GM06990 (cell line): ENCODE data around the gene PRKN.

Experiments used
- DNase-seq: peaks from one replicate; pipeline ENCODE4 v3.0.0-alpha.2; 2011; ENCODE audit not compliant: insufficient read length; ENCODE audit errors: extremely low read depth
- H3K27me3 ChIP-seq: replicated peaks from 2 replicates; pipeline ENCODE4 v1.6.0; 2011; ENCODE audit warnings: low read length; ENCODE audit not compliant: control insufficient read depth, insufficient read depth
- H3K36me3 ChIP-seq: 2 replicates; pipeline ENCODE4 v1.5.1; 2011; ENCODE audit warnings: low read length; ENCODE audit not compliant: control insufficient read depth, insufficient read depth
- H3K4me3 ChIP-seq: replicated peaks from 2 replicates; pipeline ENCODE4 v1.5.1; 2011; ENCODE audit warnings: low read depth, mild to moderate bottlenecking, control low read depth, low read length
- CTCF ChIP-seq: IDR thresholded peaks from 2 replicates; pipeline ENCODE4 v1.5.1; 2011; ENCODE audit warnings: low read length, control low read depth, mild to moderate bottlenecking, inconsistent platforms; ENCODE audit not compliant: insufficient read depth, poor library complexity, severe bottlenecking

The PRKN gene

GRCh38 chr6:161745594-161746141 is 981.9 kb downstream of the PRKN start:
- no peak for TF ChIP-seq CTCF
- no peak for DNase-seq
- Histone ChIP-seq H3K27me3 (no peaks in the 10 kb centered on the region), H3K4me3 (no peak overlapping the region), H3K36me3 (no peaks in the 10 kb centered on the region)

- no peak for DNase-seq
- Histone ChIP-seq H3K27me3 (no peaks in the 10 kb centered on the region), H3K36me3 (no peaks in the 10 kb centered on the region), H3K4me3 (no peak overlapping the region)
- TF ChIP-seq CTCF: no peak
These were observed 982.4 kb downstream of the PRKN start for GRCh38 chr6:161745128-161745527.

GRCh38 chr6:161744211-161745067 is 983.1 kb downstream of the PRKN start:
- Histone ChIP-seq H3K36me3 (no peaks in the 10 kb centered on the region), H3K4me3 (no peak overlapping the region), H3K27me3 (no peaks in the 10 kb centered on the region)
- DNase-seq: no peak
- no peak for TF ChIP-seq CTCF

DNA sequence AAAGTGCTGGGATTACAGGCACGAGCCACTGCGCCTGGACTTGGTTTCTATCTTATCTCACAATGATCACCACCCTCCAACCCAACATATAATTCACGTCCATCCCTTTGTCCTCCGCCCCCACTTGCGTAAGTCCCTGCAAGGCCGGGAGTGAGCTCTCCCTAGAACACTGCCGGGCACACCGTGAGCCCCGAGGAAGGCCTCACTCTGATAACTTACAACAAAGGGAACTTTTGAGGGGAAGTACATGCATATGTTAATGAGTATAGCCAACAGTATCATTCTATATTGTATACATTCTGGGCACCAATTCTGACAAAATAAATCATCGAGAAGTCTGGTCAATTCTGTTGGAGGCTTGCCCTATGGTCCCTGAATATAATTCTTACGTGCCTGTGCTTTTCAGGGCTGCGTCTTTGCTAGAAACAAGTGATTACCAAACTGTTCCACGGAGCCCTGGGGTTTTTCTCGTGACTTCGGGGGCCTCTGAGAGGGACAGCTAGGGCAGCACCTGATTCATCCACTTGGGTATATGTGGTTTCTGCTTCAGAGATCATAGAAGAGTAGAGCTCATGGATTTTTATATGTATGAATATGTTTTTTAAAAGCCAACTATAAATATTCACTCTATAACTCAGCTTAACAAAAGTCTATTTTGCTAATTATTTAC is 983.9 kb downstream of the PRKN start:
- DNase-seq: no peak
- H3K27me3 ChIP-seq: no peaks in the 10 kb centered on the region
- no peak for TF ChIP-seq CTCF
- no peak overlapping the region for H3K4me3 ChIP-seq
- H3K36me3 ChIP-seq: no peaks in the 10 kb centered on the region

DNA sequence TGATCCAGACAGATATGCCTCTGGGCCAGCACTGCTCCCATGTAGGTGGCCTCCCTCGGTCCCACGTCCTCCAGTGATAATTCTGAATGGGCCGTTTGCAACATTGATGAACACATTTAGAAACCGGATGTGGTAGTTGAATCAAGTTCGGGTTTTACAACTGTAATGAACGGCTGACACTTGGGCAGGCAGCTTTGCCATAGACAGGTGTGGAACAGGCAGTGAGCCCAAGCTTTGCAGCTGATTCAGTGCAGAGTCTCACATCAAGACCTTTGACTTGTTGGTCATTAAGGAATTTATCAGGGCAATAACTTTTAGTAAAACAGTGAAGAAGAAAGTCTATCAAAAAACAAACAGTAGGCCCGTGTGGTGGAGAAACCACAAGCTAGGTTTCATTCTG is 987.1 kb downstream of the PRKN start:
- H3K27me3 ChIP-seq: no peaks in the 10 kb centered on the region
- no peaks in the 10 kb centered on the region for H3K36me3 ChIP-seq
- no peak for TF ChIP-seq CTCF
- H3K4me3 ChIP-seq: no peak overlapping the region
- DNase-seq: no peak
